Measurements from ENCODE around the gene CES1.
"Not testable (repeated sequence)": the region's sequence is repeated elsewhere in the genome, so short reads cannot be mapped to it uniquely, and the experiment has no call there.

CES1 gene

GRCh38 chr16:55782091-55782792 is 50.7 kb downstream of the CES1 start:
- in situ Hi-C loops (cut with MboI; ENCODE audit: low pct_unique_long_range_greater_than_20kb, low sequenced_read_pairs, unreplicated experiment); DNase-seq (ENCODE audit: low spot score): not testable (repeated sequence)

GRCh38 chr16:55781456-55781855 is 51.4 kb downstream of the CES1 start:
- DNase-seq (ENCODE audit: low spot score); in situ Hi-C loops (cut with MboI; ENCODE audit: low pct_unique_long_range_greater_than_20kb, low sequenced_read_pairs, unreplicated experiment): not testable (repeated sequence)

- in situ Hi-C loops (cut with MboI; ENCODE audit: low pct_unique_long_range_greater_than_20kb, low sequenced_read_pairs, unreplicated experiment); DNase-seq (ENCODE audit: low spot score): not testable (repeated sequence)
Measured at GRCh38 chr16:55780095-55780407, 52.8 kb downstream of the CES1 start.

- in situ Hi-C loops (cut with MboI; ENCODE audit: low pct_unique_long_range_greater_than_20kb, low sequenced_read_pairs, unreplicated experiment): no loop called here
- no peak for DNase-seq (ENCODE audit: low spot score)
- no peak for TF ChIP-seq CTCF (IDR thresholded peaks at IDR 0.05; ENCODE audit: extremely low read depth, insufficient read depth, missing control alignments)
Measured at GRCh38 chr16:55779402-55780094, 53.3 kb downstream of the CES1 start.

GRCh38 chr16:55778757-55779156 is 54.1 kb downstream of the CES1 start:
- DNase-seq (ENCODE audit: low spot score): no peak
- in situ Hi-C loops (cut with MboI; ENCODE audit: low pct_unique_long_range_greater_than_20kb, low sequenced_read_pairs, unreplicated experiment): no loop called here
- TF ChIP-seq CTCF (IDR thresholded peaks at IDR 0.05; ENCODE audit: extremely low read depth, insufficient read depth, missing control alignments): no peak

GRCh38 chr16:55775857-55776256 is 57.0 kb downstream of the CES1 start:
- in situ Hi-C loops (cut with MboI; ENCODE audit: low pct_unique_long_range_greater_than_20kb, low sequenced_read_pairs, unreplicated experiment): no loop called here
- no peak for DNase-seq (ENCODE audit: low spot score)
- TF ChIP-seq CTCF (IDR thresholded peaks at IDR 0.05; ENCODE audit: extremely low read depth, insufficient read depth, missing control alignments): no peak

GRCh38 chr16:55773859-55774549 is 58.9 kb downstream of the CES1 start:
- TF ChIP-seq CTCF (IDR thresholded peaks at IDR 0.05; ENCODE audit: extremely low read depth, insufficient read depth, missing control alignments): no peak
- in situ Hi-C loops (cut with MboI; ENCODE audit: low pct_unique_long_range_greater_than_20kb, low sequenced_read_pairs, unreplicated experiment): no loop called here
- no peak for DNase-seq (ENCODE audit: low spot score)

- no peak for TF ChIP-seq CTCF (IDR thresholded peaks at IDR 0.05; ENCODE audit: extremely low read depth, insufficient read depth, missing control alignments)
- in situ Hi-C loops (cut with MboI; ENCODE audit: low pct_unique_long_range_greater_than_20kb, low sequenced_read_pairs, unreplicated experiment): no loop called here
- DNase-seq (ENCODE audit: low spot score): no peak
Measured at GRCh38 chr16:55765161-55765560, 67.7 kb downstream of the CES1 start.
